Left hindlimb (tissue), 1 donor: Measurements from ENCODE around the gene UCP3.

Experiments
- DNase-seq: peaks from one replicate; pipeline ENCODE4 v3.0.0-alpha.2; 2018

The UCP3 gene

GRCh38 chr11:74008373-74009229, at the start of gene UCP3:
Gene UCP3, minus strand, starts transcription at chr11:74009085. Its CDS starts 2,043 bp downstream, at chr11:74007042.
- no peak for DNase-seq

GRCh38 chr11:74057249-74058151, 48.6 kb upstream of the UCP3 start:
- no peak for DNase-seq

- no peak for DNase-seq
Observed at GRCh38 chr11:74055938-74056337, 47.1 kb upstream of the UCP3 start.

- no peak for DNase-seq
Observed at GRCh38 chr11:74050465-74050864, 41.6 kb upstream of the UCP3 start.

GRCh38 chr11:74048993-74049392, 40.1 kb upstream of the UCP3 start:
- DNase-seq, result no peak

- DNase-seq, result no peak
Observed at GRCh38 chr11:74044538-74044937, 35.7 kb upstream of the UCP3 start.

- no peak for DNase-seq
Observed at GRCh38 chr11:74043450-74043849, 34.6 kb upstream of the UCP3 start.

GRCh38 chr11:74037309-74037708, 28.4 kb upstream of the UCP3 start:
- DNase-seq, result no peak

- no peak for DNase-seq
Observed at GRCh38 chr11:74035264-74035663, 26.4 kb upstream of the UCP3 start.

GRCh38 chr11:74033046-74033445, 24.2 kb upstream of the UCP3 start:
- no peak for DNase-seq

GRCh38 chr11:74030723-74031676, 22.1 kb upstream of the UCP3 start:
- no peak for DNase-seq

- no peak for DNase-seq
Observed at GRCh38 chr11:74025467-74026166, 16.7 kb upstream of the UCP3 start.

GRCh38 chr11:74024261-74025029, 15.6 kb upstream of the UCP3 start:
- DNase-seq, result no peak

- no peak for DNase-seq
Observed at GRCh38 chr11:74023276-74023675, 14.4 kb upstream of the UCP3 start.

GRCh38 chr11:74022546-74022945, 13.7 kb upstream of the UCP3 start:
- DNase-seq, result no peak

GRCh38 chr11:74021998-74022397, 13.1 kb upstream of the UCP3 start:
- DNase-seq, result no peak

- DNase-seq, result no peak
Observed at GRCh38 chr11:74020539-74020938, 11.7 kb upstream of the UCP3 start.

GRCh38 chr11:74019860-74020259, 11.0 kb upstream of the UCP3 start:
- no peak for DNase-seq

- no peak for DNase-seq
Observed at GRCh38 chr11:74019104-74019738, 10.3 kb upstream of the UCP3 start.

GRCh38 chr11:74018331-74019005, 9.6 kb upstream of the UCP3 start:
- DNase-seq, result peak; percentile 62
